GM23338 (cell line): ENCODE measurements around the gene WDR33. TPM values are rescaled to one million over a fixed set of nuclear protein-coding genes. Genes with fewer than 3 reads are reported as not detected.

Experiments used
- ATAC-seq: fragments of 200-7000 bp; cut with Tn5 transposase; 3 replicates; pipeline ENCODE4 v1.9.1; 2020
- DNase-seq: peaks from one replicate; pipeline ENCODE4 v3.0.0-alpha.2; 2015; ENCODE audit warnings: low spot score
- H2AFZ ChIP-seq: fragments of 200-600 bp; sonication (generic); 2 replicates; pipeline ENCODE4 v1.8.0; 2016; ENCODE audit warnings: antibody characterized with exemption, mild to moderate bottlenecking, moderate library complexity
- H3F3A ChIP-seq: fragments of 200-600 bp; sonication (generic); replicated peaks from 2 replicates; pipeline ENCODE4 v1.8.0; 2017; ENCODE audit warnings: antibody characterized with exemption, mixed run types, low read depth
- H3K27ac ChIP-seq: fragments of 200-600 bp; sonication (generic); 2 replicates; pipeline ENCODE4 v1.6.1; 2016; ENCODE audit warnings: low read depth
- H3K27me3 ChIP-seq: fragments of 200-600 bp; sonication (generic); 2 replicates; pipeline ENCODE4 v1.8.0; 2016; ENCODE audit warnings: mild to moderate bottlenecking, mixed run types, moderate library complexity; ENCODE audit not compliant: insufficient read depth
- H3K36me3 ChIP-seq: fragments of 200-600 bp; sonication (generic); 2 replicates; pipeline ENCODE4 v1.8.0; 2016; ENCODE audit warnings: mild to moderate bottlenecking; ENCODE audit not compliant: insufficient read depth
- H3K4me1 ChIP-seq: fragments of 200-600 bp; sonication (generic); 2 replicates; pipeline ENCODE4 v1.8.0; 2016; ENCODE audit warnings: mild to moderate bottlenecking, moderate library complexity; ENCODE audit not compliant: insufficient read depth
- H3K4me2 ChIP-seq: fragments of 200-600 bp; sonication (generic); 2 replicates; pipeline ENCODE4 v1.7.1; 2017; ENCODE audit warnings: mixed run types
- H3K4me3 ChIP-seq: fragments of 200-600 bp; sonication (generic); 2 replicates; pipeline ENCODE4 v1.6.1; 2016; ENCODE audit warnings: mixed run types
- H3K79me2 ChIP-seq: fragments of 200-600 bp; sonication (generic); replicated peaks from 2 replicates; pipeline ENCODE4 v1.8.0; 2017; ENCODE audit warnings: mild to moderate bottlenecking; ENCODE audit not compliant: insufficient read depth
- H3K9me2 ChIP-seq: fragments of 200-600 bp; sonication (generic); 2 replicates; pipeline ENCODE4 v1.8.0; 2017; ENCODE audit not compliant: insufficient read depth
- H4K20me1 ChIP-seq: fragments of 200-600 bp; sonication (generic); replicated peaks from 2 replicates; pipeline ENCODE4 v1.8.0; 2017; ENCODE audit warnings: mild to moderate bottlenecking; ENCODE audit not compliant: insufficient read depth
- H3K27ac Mint-ChIP-seq: 2 replicates; pipeline ENCODE4 v1.8.0; 2020; ENCODE audit warnings: inconsistent platforms, mild to moderate bottlenecking, moderate library complexity, mixed read lengths
- H3K27me3 Mint-ChIP-seq: 3 replicates; pipeline ENCODE4 v1.8.0; 2022; ENCODE audit warnings: low read depth, mild to moderate bottlenecking, moderate library complexity, mixed read lengths, inconsistent platforms; ENCODE audit not compliant: insufficient read depth, poor library complexity
- H3K36me3 Mint-ChIP-seq: 3 replicates; pipeline ENCODE4 v1.8.0; 2021; ENCODE audit warnings: low read depth, mild to moderate bottlenecking, inconsistent platforms, moderate library complexity, mixed read lengths
- H3K4me1 Mint-ChIP-seq: 3 replicates; pipeline ENCODE4 v1.8.0; 2020; ENCODE audit warnings: mild to moderate bottlenecking, inconsistent platforms, mixed read lengths
- H3K4me3 Mint-ChIP-seq: 3 replicates; pipeline ENCODE4 v1.8.0; 2021; ENCODE audit warnings: moderate library complexity, mild to moderate bottlenecking, inconsistent platforms, mixed read lengths
- H3K9me3 Mint-ChIP-seq: 3 replicates; pipeline ENCODE4 v1.8.0; 2020; ENCODE audit warnings: moderate library complexity, mild to moderate bottlenecking, inconsistent platforms, mixed read lengths
- CREB1 ChIP-seq: fragments of 250-450 bp; sonication (Bioruptor Pico); IDR thresholded peaks from 2 replicates; pipeline ENCODE4 v1.5.0; 2020; ENCODE audit warnings: low read depth, mild to moderate bottlenecking, moderate library complexity
- CTCF ChIP-seq, 2 experiments: fragments of 200-600 bp in 1 of 2; sonication (generic) in 1 of 2; conservative IDR thresholded peaks; 2 replicates each; pipeline versions ENCODE4 v1.5.1 to v1.6.1; 2016 to 2017; ENCODE audit warnings: antibody characterized with exemption in 2 of 2, low read depth in 2 of 2, mild to moderate bottlenecking in 2 of 2, moderate library complexity in 1 of 2
- ETS1 ChIP-seq: IDR thresholded peaks from 2 replicates; pipeline ENCODE4 v1.6.1; 2016; ENCODE audit warnings: antibody characterized with exemption
- EZH2 ChIP-seq: fragments of 200-600 bp; sonication (generic); IDR thresholded peaks from one replicate; pipeline ENCODE4 v1.8.0; 2017; ENCODE audit warnings: antibody characterized with exemption, mild to moderate bottlenecking, low read depth; ENCODE audit not compliant: unreplicated experiment
- EZH2phosphoT487 ChIP-seq: fragments of 200-600 bp; sonication (generic); IDR thresholded peaks from one replicate; pipeline ENCODE4 v1.8.1; 2018; ENCODE audit warnings: antibody characterized with exemption; ENCODE audit not compliant: unreplicated experiment
- JUNB ChIP-seq: IDR thresholded peaks from one replicate; pipeline ENCODE4 v1.6.1; 2016; ENCODE audit warnings: antibody characterized with exemption; ENCODE audit not compliant: unreplicated experiment
- NANOG ChIP-seq: IDR thresholded peaks from 2 replicates; pipeline ENCODE4 v1.6.1; 2016; ENCODE audit warnings: antibody characterized with exemption, borderline replicate concordance
- POLR2AphosphoS5 ChIP-seq: IDR thresholded peaks from 2 replicates; pipeline ENCODE4 v1.6.1; 2016; ENCODE audit warnings: antibody characterized with exemption, low read depth
- STAT1 ChIP-seq: IDR thresholded peaks from one replicate; pipeline ENCODE4 v1.6.1; 2016; ENCODE audit warnings: antibody characterized with exemption; ENCODE audit not compliant: unreplicated experiment
- ZNF114 ChIP-seq: fragments of 250-450 bp; sonication (Bioruptor Pico); IDR thresholded peaks from 2 replicates; pipeline ENCODE4 v1.5.0; 2020; ENCODE audit warnings: mild to moderate bottlenecking, moderate library complexity
- ZNF331 ChIP-seq: fragments of 250-450 bp; sonication (Bioruptor Pico); IDR thresholded peaks from 2 replicates; pipeline ENCODE4 v1.5.0; 2020; ENCODE audit warnings: low read depth, mild to moderate bottlenecking, moderate library complexity
- ZNF462 ChIP-seq: fragments of 250-450 bp; sonication (Bioruptor Pico); IDR thresholded peaks from 2 replicates; pipeline ENCODE4 v1.5.0; 2020; ENCODE audit warnings: mild to moderate bottlenecking, moderate library complexity
- long read RNA-seq: library from polyadenylated mRNA; unstranded; transcript quantifications from one replicate; pipeline ENCODE4 v2.0.0, GENCODE V29; 2020; ENCODE audit not compliant: unreplicated experiment
- polyA plus RNA-seq: library from polyadenylated mRNA; unstranded; fragments of >200 nt; fragmentation: Nextera tagmentation; extraction: Ambion mirVana; gene quantifications from 2 replicates; pipeline ENCODE4 v1.2.1, GENCODE V29; 2016
- total RNA-seq: library from RNA; depleted of rRNA; stranded (reverse); fragments of >200 nt; shearing (Covaris generic); gene quantifications from 2 replicates; pipeline ENCODE4 v1.2.3, GENCODE V29; 2014; rRNA removed
- TF ChIP-seq, protein P1 (sequence below): IDR thresholded peaks from one replicate; pipeline ENCODE4 v1.6.1; 2018; ENCODE audit warnings: antibody characterized with exemption; ENCODE audit not compliant: unreplicated experiment

WDR33 gene
- 48.1 and 54.7 TPM in 2 replicates for total RNA-seq
- 32.1 and 37.2 TPM in 2 replicates for polyA plus RNA-seq
- long read RNA-seq, transcript WDR33-204 (6 exons, 3,104 nt): major isoform, 10 of 41 reads
- long read RNA-seq, partial matches to known transcripts: 19 of 41 reads
- long read RNA-seq, other reads (novel, unspliced or antisense): 12 of 41 reads

- Histone ChIP-seq H3K4me1 (peaks cover 22% of the 10 kb centered on the region), H3K27me3 (no peaks in the 10 kb centered on the region), H3K27ac (peak within 1 kb of the TSS; percentile 99), H3K36me3 (no peaks in the 10 kb centered on the region), H2AFZ (peak within 1 kb of the TSS; percentile 60), H3K79me2 (peaks cover 50% of the 10 kb centered on the region), H3F3A (no peaks in the 10 kb centered on the region), H3K4me2 (peak within 1 kb of the TSS; percentile 82), H4K20me1 (peaks cover 33% of the 10 kb centered on the region), H3K4me3 (peak within 1 kb of the TSS; percentile 84), H3K9me2 (no peaks in the 10 kb centered on the region)
- Mint-ChIP-seq H3K4me1 (peaks cover 31% of the 10 kb centered on the region), H3K9me3 (no peaks in the 10 kb centered on the region), H3K36me3 (peaks cover 12% of the 10 kb centered on the region; the same call in 2 of the 3 replicates), H3K27ac (peak within 1 kb of the TSS; percentile 99), H3K27me3 (peaks cover 12% of the 10 kb centered on the region), H3K4me3 (peak within 1 kb of the TSS; percentile 92)
- DNase-seq (peak; percentile 98), ATAC-seq (peak; percentile 96)
- TF ChIP-seq JUNB (no peak), CREB1 (CRISPR knock-in tag) (peak; percentile 92), ZNF331 (no peak), EZH2 (no peak), ETS1 (peak; percentile 40), ZNF114 (no peak), STAT1 (no peak), NANOG (no peak), CTCF (conservative IDR thresholded peaks at IDR 0.05; ENCODE audit: low read depth in 2 of 2) (peak in 1 of 2 experiments; percentile 37; a peak in 1 of 4 replicates), ZNF462 (CRISPR knock-in tag) (no peak), POLR2AphosphoS5 (peak; percentile 98), EZH2phosphoT487 (no peak)
- TF ChIP-seq, protein P1, sequence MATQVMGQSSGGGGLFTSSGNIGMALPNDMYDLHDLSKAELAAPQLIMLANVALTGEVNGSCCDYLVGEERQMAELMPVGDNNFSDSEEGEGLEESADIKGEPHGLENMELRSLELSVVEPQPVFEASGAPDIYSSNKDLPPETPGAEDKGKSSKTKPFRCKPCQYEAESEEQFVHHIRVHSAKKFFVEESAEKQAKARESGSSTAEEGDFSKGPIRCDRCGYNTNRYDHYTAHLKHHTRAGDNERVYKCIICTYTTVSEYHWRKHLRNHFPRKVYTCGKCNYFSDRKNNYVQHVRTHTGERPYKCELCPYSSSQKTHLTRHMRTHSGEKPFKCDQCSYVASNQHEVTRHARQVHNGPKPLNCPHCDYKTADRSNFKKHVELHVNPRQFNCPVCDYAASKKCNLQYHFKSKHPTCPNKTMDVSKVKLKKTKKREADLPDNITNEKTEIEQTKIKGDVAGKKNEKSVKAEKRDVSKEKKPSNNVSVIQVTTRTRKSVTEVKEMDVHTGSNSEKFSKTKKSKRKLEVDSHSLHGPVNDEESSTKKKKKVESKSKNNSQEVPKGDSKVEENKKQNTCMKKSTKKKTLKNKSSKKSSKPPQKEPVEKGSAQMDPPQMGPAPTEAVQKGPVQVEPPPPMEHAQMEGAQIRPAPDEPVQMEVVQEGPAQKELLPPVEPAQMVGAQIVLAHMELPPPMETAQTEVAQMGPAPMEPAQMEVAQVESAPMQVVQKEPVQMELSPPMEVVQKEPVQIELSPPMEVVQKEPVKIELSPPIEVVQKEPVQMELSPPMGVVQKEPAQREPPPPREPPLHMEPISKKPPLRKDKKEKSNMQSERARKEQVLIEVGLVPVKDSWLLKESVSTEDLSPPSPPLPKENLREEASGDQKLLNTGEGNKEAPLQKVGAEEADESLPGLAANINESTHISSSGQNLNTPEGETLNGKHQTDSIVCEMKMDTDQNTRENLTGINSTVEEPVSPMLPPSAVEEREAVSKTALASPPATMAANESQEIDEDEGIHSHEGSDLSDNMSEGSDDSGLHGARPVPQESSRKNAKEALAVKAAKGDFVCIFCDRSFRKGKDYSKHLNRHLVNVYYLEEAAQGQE: peak; percentile 4
These were observed at the start of gene WDR33 for GRCh38 chr2:127810619-127811396. TSS of gene WDR33 (minus strand) at chr2:127811171. CDS start at chr2:127770981, 40,190 bp downstream.
